ENCODE measurements around the gene DDX54.

- TF ChIP-seq TAF1 (IDR thresholded peaks at IDR 0.05; ENCODE audit: low read depth, low read length) = no peak
- no peak for TF ChIP-seq POLR2AphosphoS5 (IDR thresholded peaks at IDR 0.05; ENCODE audit: low read depth, low read length)
- TF ChIP-seq POLR2A (IDR thresholded peaks at IDR 0.05; ENCODE audit: low read depth, low read length) = no peak
Measured at GRCh38 chr12:113111247-113111646, 74.0 kb downstream of the DDX54 start.
